Neural progenitor cell (in vitro differentiated cells): ENCODE data around the gene MZF1.

Experiments
- EZH2 ChIP-seq: fragments of 200-600 bp; sonication (generic); IDR thresholded peaks from 2 replicates; pipeline ENCODE4 v1.6.1; 2017; ENCODE audit warnings: antibody characterized with exemption, mild to moderate bottlenecking, moderate library complexity
- TF ChIP-seq, protein P1 (sequence below): fragments of 200-600 bp; sonication (generic); IDR thresholded peaks from 2 replicates; pipeline ENCODE4 v1.5.1; 2017; ENCODE audit warnings: antibody characterized with exemption, mild to moderate bottlenecking

DNA sequence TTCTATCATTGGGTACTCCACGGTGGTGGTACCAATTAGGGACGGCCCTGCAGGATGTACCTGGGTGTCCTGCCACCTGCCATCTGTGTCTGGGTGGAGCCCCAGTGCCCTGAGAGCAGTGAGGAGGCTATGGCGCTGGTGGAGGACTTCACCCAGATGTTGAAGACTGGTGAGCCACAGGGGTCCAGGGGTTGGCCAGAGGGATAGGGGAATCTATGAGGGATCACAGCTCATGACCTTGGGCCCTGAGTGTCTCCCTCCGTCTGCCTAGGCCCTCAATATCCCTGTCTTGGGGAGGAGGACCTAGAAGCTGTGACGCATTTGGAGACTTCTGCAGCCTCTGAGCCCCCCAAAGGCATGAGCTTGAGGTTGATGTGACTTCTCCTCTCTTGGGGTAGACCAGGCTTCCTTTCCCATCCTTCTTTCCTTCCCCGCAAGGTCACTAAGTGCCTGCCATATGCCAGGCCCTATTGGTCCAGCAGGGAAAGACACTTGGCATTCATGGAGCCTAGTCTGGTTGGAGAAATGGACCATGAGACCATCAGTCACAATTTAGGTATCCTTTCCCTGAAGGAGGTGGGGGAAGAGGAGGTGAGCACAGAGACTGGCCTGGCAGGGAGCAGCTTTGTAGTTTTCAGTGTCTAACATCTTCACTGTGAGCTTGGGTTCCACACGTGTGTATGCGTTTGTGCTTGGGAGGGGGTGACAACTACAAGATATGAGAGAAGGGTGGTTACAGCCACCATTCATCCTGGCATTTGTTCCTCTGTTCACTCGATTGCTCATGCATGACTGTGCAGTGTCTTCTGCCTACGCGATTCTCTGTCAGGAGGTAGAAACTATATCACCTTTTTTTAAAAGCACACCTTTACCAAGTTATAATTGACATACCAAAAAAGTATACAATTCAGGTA lies 5.1 kb upstream of the MZF1 start:
- TF ChIP-seq, protein P1, sequence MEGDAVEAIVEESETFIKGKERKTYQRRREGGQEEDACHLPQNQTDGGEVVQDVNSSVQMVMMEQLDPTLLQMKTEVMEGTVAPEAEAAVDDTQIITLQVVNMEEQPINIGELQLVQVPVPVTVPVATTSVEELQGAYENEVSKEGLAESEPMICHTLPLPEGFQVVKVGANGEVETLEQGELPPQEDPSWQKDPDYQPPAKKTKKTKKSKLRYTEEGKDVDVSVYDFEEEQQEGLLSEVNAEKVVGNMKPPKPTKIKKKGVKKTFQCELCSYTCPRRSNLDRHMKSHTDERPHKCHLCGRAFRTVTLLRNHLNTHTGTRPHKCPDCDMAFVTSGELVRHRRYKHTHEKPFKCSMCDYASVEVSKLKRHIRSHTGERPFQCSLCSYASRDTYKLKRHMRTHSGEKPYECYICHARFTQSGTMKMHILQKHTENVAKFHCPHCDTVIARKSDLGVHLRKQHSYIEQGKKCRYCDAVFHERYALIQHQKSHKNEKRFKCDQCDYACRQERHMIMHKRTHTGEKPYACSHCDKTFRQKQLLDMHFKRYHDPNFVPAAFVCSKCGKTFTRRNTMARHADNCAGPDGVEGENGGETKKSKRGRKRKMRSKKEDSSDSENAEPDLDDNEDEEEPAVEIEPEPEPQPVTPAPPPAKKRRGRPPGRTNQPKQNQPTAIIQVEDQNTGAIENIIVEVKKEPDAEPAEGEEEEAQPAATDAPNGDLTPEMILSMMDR, result no peak
- TF ChIP-seq EZH2, result no peak
